ENCODE measurements around the gene C16orf92. TPM values are rescaled to one million over a fixed set of nuclear protein-coding genes. Genes with fewer than 3 reads are reported as not detected.
A peak's percentile ranks its signal among the peaks of the same experiment; 100 is the strongest.

Gene C16orf92
- total RNA-seq, 1 experiment from 2014 or later, result not detected

DNA sequence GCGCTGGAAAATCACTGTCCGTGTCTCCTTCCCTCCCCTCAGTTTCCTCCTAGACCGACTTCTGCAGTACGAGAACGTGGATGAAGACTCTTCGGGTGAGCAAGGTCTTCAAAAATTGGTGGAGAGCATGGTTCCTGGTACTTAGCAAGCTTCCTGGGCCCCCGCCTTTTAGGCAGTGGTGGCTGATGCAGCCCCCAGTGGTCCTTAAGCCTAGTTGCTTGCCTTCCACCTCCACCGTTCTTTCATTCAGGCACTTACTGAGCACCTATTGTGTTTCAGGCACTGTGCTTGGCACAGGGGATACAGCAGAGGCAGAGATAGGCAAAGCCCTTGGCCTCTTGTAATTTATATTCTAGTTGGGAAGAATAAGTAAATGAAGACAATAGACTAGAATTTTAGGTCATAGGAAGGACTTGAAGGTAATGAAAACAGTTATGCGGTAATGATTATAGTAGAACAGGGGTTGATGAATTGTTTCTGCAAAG lies 26.2 kb upstream of the C16orf92 start:
- DNase-seq (ENCODE audit: unreplicated experiment), result no peak
- intact Hi-C loops (cut with micrococcal nuclease), result loop anchor here (2.0 to 5.0 kb wide), 3 partner anchors 70 to 175 kb away; partner anchors contain the start of genes CDIPT, KCTD13 and MVP
- no peaks in the 10 kb centered on the region for H3K27me3 Mint-ChIP-seq (ENCODE audit: insufficient read depth, unreplicated experiment)
- peaks cover 11% of the 10 kb centered on the region for H3K4me1 Mint-ChIP-seq (ENCODE audit: insufficient read depth, unreplicated experiment)
- BruUV-seq (replicated peaks), result no TSS peak
- TF ChIP-seq, protein P1, sequence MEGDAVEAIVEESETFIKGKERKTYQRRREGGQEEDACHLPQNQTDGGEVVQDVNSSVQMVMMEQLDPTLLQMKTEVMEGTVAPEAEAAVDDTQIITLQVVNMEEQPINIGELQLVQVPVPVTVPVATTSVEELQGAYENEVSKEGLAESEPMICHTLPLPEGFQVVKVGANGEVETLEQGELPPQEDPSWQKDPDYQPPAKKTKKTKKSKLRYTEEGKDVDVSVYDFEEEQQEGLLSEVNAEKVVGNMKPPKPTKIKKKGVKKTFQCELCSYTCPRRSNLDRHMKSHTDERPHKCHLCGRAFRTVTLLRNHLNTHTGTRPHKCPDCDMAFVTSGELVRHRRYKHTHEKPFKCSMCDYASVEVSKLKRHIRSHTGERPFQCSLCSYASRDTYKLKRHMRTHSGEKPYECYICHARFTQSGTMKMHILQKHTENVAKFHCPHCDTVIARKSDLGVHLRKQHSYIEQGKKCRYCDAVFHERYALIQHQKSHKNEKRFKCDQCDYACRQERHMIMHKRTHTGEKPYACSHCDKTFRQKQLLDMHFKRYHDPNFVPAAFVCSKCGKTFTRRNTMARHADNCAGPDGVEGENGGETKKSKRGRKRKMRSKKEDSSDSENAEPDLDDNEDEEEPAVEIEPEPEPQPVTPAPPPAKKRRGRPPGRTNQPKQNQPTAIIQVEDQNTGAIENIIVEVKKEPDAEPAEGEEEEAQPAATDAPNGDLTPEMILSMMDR (IDR thresholded peaks at IDR 0.05; ENCODE audit: unreplicated experiment), result no peak
- H3K36me3 Mint-ChIP-seq (ENCODE audit: insufficient read depth, unreplicated experiment), result peaks cover 49% of the 10 kb centered on the region
- peak overlapping the region; percentile 98 for H3K4me3 Mint-ChIP-seq (ENCODE audit: unreplicated experiment)
- CTCF ChIA-PET, result interaction anchor here (0.5 to 2.7 kb wide), 7 partner anchors 36 to 301 kb away, joined by 3 to 9 read pairs (median 3); partner anchors contain the start of gene PAGR1
- POLR2A ChIA-PET, result interaction anchor here (0.5 to 5.0 kb wide), 20 partner anchors 8 to 207 kb away, joined by 3 to 72 read pairs (median 4); partner anchors contain the start of genes ALDOA, ASPHD1, KCTD13 and KIF22
- H3K27ac Mint-ChIP-seq (ENCODE audit: low read depth, unreplicated experiment), result peak overlapping the region; percentile 95
- no peaks in the 10 kb centered on the region for H3K9me3 Mint-ChIP-seq (ENCODE audit: unreplicated experiment)

DNA sequence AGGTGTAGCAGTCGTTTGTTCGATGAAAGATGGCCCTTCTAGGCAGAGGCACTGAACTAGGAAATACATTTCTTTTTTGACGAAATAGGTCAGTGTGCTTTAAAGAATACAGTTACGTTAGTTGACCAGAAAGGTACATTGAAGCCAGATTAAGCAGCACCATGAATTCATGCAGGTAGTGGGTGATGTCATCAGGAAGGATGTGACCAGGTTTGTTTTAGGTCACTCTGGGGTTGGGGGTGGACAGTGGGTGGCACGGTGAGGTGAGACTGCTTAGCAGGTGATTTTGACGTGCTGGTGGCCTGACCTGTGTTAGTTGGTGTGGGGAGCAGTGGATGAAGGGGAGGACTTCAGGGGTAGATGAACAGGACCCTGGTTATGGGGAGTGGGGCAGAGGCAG lies 23.4 kb upstream of the C16orf92 start:
- ChIA-PET POLR2A (interaction anchor here (0.6 kb wide), 1 partner anchor 54 kb away, joined by 3 read pairs; no protein-coding TSS in a partner anchor), CTCF (interaction anchor here (1.5 kb wide), 1 partner anchor 32 kb away, joined by 3 read pairs; no protein-coding TSS in a partner anchor)
- Mint-ChIP-seq H3K27me3 (ENCODE audit: insufficient read depth, unreplicated experiment) (no peaks in the 10 kb centered on the region), H3K27ac (ENCODE audit: low read depth, unreplicated experiment) (no peak overlapping the region), H3K9me3 (ENCODE audit: unreplicated experiment) (no peaks in the 10 kb centered on the region), H3K4me1 (ENCODE audit: insufficient read depth, unreplicated experiment) (peaks cover 2% of the 10 kb centered on the region), H3K36me3 (ENCODE audit: insufficient read depth, unreplicated experiment) (peaks cover 45% of the 10 kb centered on the region), H3K4me3 (ENCODE audit: unreplicated experiment) (no peak overlapping the region)
- no peak for DNase-seq (ENCODE audit: unreplicated experiment)
- intact Hi-C loops (cut with micrococcal nuclease), result loop anchor here (5.0 kb wide), 2 partner anchors 72 to 177 kb away; partner anchors contain the start of genes KCTD13 and MVP
- TF ChIP-seq, protein P1 (IDR thresholded peaks at IDR 0.05; ENCODE audit: unreplicated experiment), result no peak
- BruUV-seq (replicated peaks), result no TSS peak

DNA sequence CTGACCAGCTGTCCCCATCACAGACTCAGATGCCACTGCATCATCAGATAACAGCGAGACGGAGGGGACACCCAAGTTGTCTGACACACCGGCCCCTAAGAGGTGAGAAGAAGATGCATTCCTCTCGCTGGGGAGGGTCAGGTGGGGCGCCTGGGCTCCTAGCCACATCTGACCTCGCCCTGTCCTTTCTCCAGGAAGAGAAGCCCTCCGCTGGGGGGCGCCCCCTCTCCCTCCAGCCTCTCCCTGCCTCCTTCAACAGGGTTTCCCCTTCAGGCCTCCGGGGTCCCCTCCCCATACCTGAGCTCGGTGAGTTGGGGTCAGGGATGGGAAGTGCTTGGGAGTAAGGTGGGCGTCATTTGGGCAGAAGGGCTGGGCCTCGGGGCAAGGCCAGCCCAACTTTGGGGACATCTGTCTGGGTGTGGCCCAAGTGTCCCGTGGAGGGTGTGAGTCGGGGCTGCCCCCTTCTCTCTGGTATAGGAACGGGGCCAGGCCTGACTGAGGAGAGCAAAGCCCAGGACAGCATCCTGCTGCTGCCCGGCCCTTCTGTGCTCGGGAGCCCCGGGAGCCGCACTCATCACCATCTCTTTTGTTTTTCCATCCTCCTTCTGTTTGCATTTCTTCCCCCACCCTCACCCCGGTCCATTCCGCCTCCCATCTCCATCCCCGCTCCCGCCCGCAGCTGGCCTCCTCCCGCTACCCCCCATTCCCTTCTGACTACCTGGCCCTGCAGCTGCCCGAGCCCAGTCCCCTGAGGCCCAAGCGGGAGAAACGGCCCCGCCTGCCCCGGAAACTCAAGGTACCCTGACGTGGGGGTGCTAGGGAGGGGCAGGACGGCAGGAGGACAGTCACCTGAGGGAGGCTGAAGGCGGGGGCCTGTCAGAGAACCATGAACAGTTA lies 22.0 kb upstream of the C16orf92 start:
- H3K9me3 Mint-ChIP-seq (ENCODE audit: unreplicated experiment), result no peaks in the 10 kb centered on the region
- ChIA-PET POLR2A (no interaction called here), CTCF (interaction anchor here (0.6 to 1.5 kb wide), 2 partner anchors 31 to 372 kb away, joined by 3 to 4 read pairs; no protein-coding TSS in a partner anchor)
- no TSS peak for BruUV-seq (replicated peaks)
- DNase-seq (ENCODE audit: unreplicated experiment), result no peak
- TF ChIP-seq, protein P1 (IDR thresholded peaks at IDR 0.05; ENCODE audit: unreplicated experiment), result no peak
- intact Hi-C loops (cut with micrococcal nuclease), result no loop called here
- no peaks in the 10 kb centered on the region for H3K27me3 Mint-ChIP-seq (ENCODE audit: insufficient read depth, unreplicated experiment)
- H3K27ac Mint-ChIP-seq (ENCODE audit: low read depth, unreplicated experiment), result no peak overlapping the region
- no peaks in the 10 kb centered on the region for H3K4me1 Mint-ChIP-seq (ENCODE audit: insufficient read depth, unreplicated experiment)
- no peak overlapping the region for H3K4me3 Mint-ChIP-seq (ENCODE audit: unreplicated experiment)
- peaks cover 40% of the 10 kb centered on the region for H3K36me3 Mint-ChIP-seq (ENCODE audit: insufficient read depth, unreplicated experiment)
